ENCODE measurements around the gene PREX1.

GRCh38 chr20:48769069-48769983 lies 58.5 kb downstream of the PREX1 start:
- TF ChIP-seq, protein P1, sequence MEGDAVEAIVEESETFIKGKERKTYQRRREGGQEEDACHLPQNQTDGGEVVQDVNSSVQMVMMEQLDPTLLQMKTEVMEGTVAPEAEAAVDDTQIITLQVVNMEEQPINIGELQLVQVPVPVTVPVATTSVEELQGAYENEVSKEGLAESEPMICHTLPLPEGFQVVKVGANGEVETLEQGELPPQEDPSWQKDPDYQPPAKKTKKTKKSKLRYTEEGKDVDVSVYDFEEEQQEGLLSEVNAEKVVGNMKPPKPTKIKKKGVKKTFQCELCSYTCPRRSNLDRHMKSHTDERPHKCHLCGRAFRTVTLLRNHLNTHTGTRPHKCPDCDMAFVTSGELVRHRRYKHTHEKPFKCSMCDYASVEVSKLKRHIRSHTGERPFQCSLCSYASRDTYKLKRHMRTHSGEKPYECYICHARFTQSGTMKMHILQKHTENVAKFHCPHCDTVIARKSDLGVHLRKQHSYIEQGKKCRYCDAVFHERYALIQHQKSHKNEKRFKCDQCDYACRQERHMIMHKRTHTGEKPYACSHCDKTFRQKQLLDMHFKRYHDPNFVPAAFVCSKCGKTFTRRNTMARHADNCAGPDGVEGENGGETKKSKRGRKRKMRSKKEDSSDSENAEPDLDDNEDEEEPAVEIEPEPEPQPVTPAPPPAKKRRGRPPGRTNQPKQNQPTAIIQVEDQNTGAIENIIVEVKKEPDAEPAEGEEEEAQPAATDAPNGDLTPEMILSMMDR (IDR thresholded peaks at IDR 0.05 in 4 of 5, conservative IDR thresholded peaks at IDR 0.05 in 1 of 5), result no peak
- no peak for TF ChIP-seq POLR2A (IDR thresholded peaks at IDR 0.05)

Measured in gastrocnemius medialis (tissue), 4 donors.